H1 (cell line): ENCODE measurements around the gene CLEC1A. TPM values are rescaled to one million over a fixed set of nuclear protein-coding genes. Genes with fewer than 3 reads are reported as not detected.

Experiments used
- CHD7 ChIP-seq: fragments of 300-600 bp; sonication (generic); IDR thresholded peaks from 2 replicates; pipeline ENCODE4 v1.7.1; 2012; ENCODE audit warnings: low read length, moderate library complexity, mild to moderate bottlenecking, inconsistent platforms; ENCODE audit not compliant: insufficient replicate concordance
- polyA plus RNA-seq, 7 experiments: library from polyadenylated mRNA; depleted of rRNA in 3 of 7; stranded (reverse) in 5 of 7; unstranded in 2 of 7; fragments of >200 nt in 5 of 7; fragments of 200-250 nt in 2 of 7; gene quantifications; 1 replicate in 5 of 7; 2 replicates in 1 of 7; 4 replicates in 1 of 7; pipeline versions ENCODE4 v1.2.1 to v1.2.3, GENCODE V29; 2011 to 2013; ENCODE audit warnings: missing spikeins in 2 of 7, mixed read lengths in 2 of 7
- total RNA-seq: library from RNA; stranded (reverse); fragmentation: NEBNext Ultra II Directional; extraction: Animal tissue kit (Norgen Biotek cat#: 25700); gene quantifications from 2 replicates; pipeline ENCODE4 v1.2.1, GENCODE V29; 2021

CLEC1A gene
- total and polyA plus RNA-seq, 2 of the 8 experiments (the other 6 are each of a cell fraction or from before 2014, with no cell fraction given) = 0.20 TPM; not detected in 1

GRCh38 chr12:10052193-10052913, 46.4 kb downstream of the CLEC1A start (continued):
- no peak for TF ChIP-seq CHD7
